Dermis microvascular lymphatic vessel endothelial cell (primary cell): ENCODE results near the gene SDK1. TPM values are rescaled to one million over a fixed set of nuclear protein-coding genes. Genes with fewer than 3 reads are reported as not detected.

Experiments
- DNase-seq, 2 donors: peaks; one replicate each; pipeline versions ENCODE4 v3.0.0 to v3.0.0-alpha.2; 2010; ENCODE audit warnings: low read depth in 2 of 2
- total RNA-seq: library from RNA; depleted of rRNA; stranded (reverse); fragments of >200 nt; gene quantifications from 2 replicates; pipeline ENCODE4 v1.2.1, GENCODE V29; 2014

SDK1 gene
- total RNA-seq, 1 donor from 2014 or later = 0.39 TPM

DNA sequence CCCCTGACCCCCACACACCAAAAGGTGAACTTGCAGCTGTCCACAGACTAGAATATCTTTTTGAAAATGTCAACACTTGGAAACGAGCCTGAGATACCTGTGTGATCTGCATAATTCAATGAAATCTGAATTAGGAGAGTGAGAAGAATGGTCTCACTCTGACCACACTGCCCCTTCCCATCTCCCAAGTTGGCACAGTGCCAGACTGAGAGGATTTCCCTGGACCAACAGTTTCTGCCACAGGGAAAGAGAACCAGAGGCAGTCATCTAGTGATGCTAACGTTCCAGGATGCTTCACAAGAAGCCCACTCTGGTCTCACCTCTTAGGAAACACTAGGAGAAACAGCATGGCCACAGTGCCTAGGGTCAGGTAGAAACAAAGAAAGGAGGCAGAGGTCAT, 479.0 kb downstream of the SDK1 start:
- no peak for DNase-seq

DNA sequence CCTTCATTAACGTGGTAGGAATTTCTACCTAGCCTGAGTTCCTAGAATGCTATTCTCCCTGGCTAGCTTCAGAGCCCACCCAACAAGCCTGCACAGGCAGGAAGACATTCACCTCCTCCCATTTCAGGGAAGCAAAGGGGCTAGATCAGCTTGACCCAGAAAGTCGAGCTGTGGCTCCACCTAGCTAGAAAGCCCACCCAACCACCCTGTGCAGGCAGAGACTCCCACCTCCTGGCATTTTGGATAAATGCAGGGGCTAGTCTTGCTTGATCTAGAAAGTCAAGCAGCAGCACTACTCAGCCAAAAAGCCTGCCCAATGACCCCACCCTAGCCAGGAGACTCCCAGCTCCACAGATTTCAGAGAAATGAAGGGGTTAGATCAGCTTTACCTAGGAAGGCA, 479.5 kb downstream of the SDK1 start:
- DNase-seq = no peak

DNA sequence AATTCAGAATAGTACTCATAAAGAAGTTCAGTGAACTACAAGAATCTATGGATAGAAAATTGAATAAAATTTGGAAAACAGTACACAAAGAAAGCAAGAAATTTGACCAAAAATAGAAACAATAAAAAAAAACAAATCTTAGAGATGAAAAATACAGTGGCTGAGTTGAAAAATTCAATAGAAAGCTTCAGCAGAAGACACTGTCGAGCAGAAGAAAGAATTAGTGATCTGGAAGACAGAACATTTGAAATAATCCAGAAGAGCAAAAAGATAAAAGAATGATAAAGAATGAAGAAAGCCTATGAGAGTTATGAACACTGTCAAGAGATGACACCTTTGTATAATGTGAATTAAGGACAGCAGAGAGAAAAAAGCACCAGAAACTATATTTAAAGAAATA, 480.6 kb downstream of the SDK1 start:
- no peak for DNase-seq

DNA sequence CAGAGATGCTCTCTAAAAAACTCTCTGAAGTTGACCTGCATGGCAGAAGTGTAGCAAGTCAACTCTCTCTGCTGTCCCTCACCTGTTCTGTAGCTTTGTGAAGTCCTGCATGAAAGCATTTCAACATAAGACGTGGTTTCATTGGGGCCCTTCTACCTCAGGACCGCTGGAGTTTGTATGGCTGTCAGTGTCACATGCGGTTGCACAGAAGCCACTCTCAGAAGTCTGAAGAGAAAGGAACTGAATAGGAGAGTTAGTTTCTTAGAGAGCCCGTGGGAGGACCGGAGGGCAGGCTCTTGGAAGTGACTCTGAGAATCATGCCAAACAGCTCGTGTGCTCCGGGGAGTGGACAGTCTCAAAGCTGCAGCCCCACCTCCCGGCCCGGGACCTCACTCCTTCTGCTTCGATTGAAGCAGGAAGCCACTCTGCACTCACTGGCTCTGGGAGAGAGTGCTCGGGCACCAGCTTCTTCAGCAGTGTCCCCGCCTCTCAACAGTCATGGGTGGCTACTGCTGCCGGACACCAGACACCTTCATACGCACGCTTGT, 486.7 kb downstream of the SDK1 start:
- DNase-seq = peak in 1 of 2 donors; percentile 5

DNA sequence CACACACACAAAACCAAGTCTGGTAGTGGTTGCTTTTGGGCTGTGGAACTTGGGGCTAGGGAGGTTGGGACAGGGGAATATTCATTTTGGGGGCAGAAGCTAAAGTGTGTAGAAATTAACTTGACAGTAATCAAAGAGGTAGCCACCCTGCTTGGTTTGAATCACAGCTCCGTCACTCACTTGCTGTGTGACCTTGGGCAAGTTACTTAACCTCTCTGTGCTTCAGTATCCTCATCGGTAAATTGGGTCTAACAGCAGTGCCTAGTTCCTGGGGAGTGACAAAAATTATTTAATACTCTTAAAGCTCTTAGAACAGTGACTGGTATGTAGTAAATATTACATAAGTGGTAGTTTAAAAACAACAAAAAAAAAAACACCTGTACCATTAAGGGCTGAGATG, 489.8 kb downstream of the SDK1 start:
- no peak for DNase-seq

DNA sequence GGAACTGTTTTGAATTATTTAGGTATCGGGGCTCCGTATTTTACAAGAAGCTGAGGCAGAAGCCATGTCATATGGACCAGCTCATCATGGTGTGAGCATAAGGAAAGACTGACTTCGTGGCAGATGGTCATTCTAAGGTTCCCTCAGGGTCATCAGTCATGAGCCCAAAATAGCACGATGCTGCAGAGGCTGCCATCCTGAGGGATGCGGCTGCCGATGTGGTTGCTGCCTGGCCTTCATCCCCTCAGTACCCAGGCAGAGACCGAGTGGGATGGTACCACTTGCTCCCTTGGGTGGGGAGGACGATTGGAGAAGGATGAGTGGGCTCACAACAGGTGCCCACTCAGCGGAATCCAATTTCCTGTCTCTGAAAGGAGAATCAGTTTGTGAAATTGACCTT, 490.3 kb downstream of the SDK1 start:
- no peak for DNase-seq

DNA sequence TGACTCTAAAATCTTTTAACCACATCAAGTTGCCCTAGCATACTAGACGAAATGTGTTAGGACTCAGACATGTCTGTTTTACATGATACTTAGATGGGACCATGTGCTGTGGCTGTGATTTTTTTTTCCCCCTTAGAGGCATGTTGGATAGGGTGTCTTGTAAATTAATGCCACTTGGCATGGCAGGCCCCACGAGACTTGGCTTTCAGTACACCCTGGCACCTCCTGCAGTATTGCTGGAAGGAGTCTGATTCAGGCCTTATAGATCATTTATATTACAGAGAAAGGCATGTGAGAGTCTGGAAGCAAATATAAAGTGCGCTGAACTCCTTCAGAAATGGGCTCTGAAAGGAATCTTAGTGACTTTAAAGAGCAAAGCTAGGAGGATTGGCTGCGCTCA, 494.1 kb downstream of the SDK1 start:
- DNase-seq = no peak

DNA sequence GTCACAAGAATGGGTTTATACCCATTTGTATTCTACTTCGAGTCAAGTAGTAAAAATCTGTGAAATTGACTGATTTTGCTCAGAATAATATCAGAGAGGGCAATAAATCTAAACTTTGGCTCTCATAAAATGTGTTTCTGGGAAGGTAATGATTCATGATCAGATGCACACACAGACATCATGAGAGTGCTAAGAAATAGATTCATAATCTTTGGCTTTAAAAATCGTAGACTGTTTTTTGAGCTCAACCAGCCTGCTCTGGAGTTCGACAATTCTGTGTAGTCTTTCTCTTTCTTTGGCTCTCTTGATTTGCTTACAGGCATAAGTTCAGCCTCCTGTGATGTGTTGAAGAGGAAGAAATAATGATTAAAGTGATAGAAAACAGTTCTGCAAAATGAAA, 494.7 kb downstream of the SDK1 start:
- no peak for DNase-seq

DNA sequence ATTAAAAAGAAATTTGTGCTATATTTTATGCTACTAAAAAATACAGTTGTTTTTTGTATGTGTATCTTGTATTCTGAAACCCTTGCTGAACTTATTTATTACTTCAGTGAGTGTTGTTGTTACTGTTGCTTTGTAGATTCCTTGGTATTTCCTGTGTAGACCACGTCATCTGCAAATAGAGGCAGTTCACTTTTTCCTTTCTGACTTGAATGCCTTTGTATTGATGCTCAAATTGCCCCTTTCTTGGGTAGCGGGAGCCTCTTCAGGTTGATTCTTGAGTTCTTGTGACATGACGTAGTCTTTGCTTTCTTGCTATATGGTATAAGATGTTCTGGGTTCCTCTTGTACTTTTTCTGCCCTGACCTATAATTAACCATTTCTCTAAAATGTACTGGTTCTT, 504.1 kb downstream of the SDK1 start:
- peak in 1 of 2 donors; percentile 77 for DNase-seq

DNA sequence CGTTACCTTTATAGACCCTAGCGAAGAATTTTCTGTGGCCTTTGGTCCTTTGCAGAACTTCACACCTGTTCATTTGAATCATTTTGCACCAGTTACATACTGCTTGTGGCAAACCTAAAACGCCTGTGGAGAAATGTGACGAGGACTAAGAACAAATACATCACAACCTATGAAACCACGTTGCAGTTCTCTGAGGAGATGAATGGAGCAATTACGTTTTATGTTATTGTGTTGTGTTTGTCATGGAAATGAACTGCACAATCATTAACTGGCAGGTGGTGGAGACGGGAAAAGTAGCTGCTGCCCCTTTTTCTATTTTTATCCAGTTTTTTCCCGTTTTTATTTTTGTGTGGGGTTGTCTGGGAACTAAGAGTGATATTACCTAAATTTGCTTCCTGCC, 505.5 kb downstream of the SDK1 start:
- DNase-seq = no peak

DNA sequence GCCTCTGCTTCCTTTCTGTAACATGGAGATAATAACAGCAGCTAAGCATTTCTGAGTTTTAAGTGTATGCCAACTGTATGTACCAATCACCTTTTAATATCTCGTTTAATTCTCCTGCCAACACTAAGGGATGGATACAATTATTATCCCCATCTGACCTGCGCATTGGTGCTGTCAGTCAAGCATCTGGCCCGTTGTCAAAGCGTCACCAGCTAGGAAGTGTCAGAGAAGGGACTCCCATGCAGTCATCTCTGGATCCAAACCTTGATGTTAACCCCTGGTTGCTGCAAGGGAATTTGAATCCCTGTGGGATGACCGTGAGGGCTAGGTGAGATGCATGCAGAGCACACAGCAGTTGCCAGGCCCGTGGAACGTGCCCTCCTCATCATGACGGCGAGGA, 506.8 kb downstream of the SDK1 start:
- no peak for DNase-seq

DNA sequence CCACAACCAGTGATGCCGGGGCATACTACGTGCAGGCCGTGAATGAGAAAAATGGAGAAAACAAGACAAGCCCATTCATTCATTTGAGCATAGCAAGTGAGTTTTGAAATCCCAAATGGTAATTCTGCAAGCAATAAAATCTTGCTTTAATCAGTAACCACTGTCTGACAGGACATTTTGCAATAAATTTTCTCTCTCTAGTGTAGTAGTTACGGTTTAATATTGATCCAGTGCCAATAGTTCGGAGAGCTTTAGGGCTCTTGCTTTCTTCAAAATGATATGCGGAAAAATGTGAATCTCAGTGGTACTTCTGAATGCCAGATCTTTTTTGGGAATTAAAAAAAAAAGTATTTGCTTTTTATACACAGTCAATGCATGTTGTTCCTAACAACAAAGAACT, 520.4 kb downstream of the SDK1 start:
- no peak for DNase-seq

DNA sequence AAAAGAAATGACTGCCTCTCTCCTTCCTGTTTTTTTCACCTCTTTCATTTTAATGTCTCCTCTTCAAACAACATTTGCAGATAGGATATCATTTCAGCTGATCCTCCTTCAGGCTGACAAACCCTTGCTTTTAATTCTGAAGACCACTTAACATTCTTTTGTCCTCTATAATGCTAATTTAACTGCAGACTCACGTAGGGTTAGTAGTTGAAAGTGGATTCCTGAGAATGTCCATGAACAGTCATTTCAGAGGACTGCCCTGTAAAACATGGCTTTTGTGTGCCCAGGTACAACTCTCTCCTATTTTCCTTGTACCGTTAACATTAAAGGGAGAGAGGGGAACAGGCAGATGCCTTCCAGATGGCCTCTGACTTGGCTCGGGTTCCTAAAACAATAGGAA, 524.4 kb downstream of the SDK1 start:
- no peak for DNase-seq

DNA sequence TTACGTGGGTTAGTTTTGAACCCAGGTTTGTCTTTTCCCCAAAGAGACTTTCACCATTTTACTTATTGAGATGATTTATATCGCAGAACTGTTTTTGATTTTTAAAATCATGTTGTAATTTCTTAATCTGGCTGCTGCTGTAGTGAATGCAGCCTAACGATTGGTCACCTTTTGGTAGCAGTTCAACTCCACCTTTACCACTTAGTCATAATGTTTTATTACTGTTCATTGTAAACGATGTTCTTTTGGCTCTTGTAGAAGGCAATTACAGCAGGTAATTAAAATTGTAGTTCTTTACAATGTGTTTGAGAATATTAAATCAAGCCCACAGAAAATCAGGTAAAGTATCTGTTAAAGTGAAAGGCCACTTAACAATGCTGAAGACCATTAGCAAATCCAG, 531.1 kb downstream of the SDK1 start:
- no peak for DNase-seq

DNA sequence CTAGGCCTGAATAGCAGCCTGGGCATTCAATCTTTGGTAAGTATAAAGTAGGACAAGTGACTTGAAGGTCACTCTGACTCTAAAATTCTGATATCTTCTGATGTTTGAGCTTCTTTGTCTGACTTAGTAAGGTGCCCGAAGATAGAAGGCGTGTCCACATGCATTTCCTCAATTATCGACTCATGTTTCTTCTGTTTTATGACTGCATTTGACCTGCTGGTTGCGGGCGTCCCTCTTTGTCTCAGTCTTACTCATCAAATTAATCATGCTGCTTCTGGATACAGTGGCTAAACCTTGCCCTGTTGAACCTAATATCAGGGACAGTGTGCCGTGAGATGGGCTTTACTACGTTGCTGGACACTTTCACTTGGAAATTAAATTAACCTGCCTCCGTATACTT, 534.1 kb downstream of the SDK1 start:
- DNase-seq = peak in 1 of 2 donors; percentile 11

DNA sequence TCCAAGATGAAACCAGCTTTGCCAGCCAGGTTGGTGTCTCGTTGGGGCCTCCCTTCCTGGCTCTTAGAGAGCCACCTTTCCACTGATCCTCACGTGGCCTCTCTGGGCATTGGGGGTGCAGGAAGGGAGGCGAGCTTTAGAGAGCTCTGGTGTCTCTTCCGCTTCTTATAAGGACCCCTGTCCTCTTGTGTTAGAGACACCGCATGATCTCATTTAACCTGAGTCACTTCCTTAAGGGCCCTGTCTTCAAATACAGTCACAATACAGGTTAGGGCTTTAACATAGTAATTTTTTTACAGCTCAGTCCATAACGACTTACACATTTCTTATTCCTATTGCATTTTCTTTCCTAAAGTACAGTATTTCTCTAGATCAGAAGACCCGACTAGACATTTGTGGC, 535.8 kb downstream of the SDK1 start:
- DNase-seq = peak in 1 of 2 donors; percentile 25

DNA sequence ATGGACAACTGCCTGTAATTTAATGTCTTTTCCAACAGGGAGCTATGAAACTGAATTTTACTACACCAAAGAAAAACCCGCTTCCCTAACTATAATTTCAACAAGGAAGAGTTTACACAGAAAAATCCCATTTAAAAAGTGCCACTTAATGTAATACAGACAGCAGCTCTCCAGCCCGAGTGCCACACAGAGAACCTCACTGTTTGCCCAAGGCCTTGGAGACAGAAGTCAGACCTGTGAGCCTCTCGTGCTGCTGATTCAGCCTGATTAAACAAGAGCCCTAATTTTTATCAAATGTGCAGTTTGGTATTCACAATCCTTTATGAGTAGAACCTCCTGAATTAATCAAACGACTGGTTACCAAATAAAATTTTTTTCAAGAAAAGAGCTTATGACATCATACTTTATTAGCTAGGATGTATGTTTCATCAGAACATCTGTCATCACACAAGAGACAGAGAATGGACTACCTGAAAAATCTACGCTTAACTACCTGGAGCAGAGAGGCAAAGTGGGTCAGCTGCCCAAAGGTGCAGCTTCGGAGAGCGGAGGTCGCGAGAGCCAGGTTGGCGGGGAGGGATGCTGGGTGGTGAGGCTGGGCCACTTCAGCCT, 543.6 kb downstream of the SDK1 start:
- no peak for DNase-seq

DNA sequence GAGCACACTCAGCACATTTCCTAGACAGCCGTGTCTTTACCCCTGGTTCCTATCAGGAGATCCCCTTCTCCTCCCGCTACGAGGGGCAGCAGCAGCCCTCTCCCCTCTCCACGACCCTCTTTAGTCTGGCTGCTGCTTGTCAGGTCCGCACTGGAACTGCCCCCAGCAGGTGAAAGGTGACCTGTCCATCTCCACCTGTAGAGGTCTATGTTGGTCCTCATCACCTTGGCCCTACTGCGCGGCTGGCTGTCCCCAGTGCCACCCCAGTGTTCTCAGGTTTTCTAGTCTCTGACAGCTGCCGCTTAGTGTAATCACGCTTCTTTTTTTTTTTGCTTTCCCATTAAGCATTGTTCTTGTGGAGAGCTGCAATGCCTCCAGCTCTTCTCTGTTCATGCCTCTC, 545.7 kb downstream of the SDK1 start:
- no peak for DNase-seq

DNA sequence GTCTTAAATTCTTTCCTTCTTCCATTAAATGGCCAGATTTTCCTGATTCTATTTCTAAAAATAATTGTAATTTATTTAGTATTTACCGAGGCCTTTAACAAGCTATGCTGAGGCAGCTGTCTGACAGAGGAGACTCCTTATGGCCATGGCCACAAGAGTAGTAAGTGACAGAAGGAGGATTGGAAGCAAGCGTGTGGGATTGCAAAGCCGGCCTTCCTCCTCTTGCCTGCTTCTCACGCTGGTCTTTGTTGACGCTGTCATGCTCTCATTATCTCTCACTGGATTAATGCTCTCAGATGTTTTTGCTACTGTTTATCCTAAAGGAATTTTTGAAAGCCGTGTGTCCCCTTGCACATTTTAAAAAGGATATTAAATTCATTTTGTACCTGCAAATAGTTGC, 546.3 kb downstream of the SDK1 start:
- DNase-seq = no peak

DNA sequence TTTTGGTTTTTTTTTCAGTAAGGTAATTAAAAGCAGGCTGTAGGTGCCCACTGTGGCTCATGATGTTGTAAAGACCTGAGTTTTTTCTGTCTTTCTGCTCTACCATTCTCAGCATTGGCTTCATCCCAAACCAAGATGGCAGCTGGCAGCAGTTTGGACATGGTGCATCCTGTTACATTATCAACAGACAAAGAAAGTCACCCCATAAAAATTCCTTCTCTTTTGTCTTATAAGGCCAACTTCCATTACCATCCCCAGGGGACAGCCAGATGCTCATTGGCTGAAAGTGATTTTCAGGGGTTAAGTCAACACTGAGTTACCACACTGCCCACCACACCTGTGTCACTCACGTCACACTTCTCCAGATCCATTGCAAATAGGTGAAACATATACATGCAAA, 558.4 kb downstream of the SDK1 start:
- DNase-seq = no peak

DNA sequence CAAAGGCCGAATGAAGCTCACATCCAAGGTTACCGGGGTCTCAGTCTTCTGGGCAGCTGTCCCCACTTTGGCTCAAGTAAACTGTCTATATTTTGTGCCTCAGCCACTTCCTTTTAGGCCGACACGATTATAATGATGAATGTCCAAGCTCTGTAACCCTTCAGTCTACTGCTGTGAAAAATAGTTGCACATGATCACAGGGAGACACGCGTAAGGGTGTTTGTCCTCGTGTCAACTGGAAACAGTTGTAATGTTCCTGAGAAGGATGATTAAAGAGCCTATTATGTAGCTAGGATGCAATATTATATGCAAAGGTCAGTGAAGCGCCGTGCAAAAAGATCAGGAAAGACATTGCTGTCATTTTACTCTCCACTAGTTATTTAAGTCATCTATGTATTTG, 559.9 kb downstream of the SDK1 start:
- no peak for DNase-seq

DNA sequence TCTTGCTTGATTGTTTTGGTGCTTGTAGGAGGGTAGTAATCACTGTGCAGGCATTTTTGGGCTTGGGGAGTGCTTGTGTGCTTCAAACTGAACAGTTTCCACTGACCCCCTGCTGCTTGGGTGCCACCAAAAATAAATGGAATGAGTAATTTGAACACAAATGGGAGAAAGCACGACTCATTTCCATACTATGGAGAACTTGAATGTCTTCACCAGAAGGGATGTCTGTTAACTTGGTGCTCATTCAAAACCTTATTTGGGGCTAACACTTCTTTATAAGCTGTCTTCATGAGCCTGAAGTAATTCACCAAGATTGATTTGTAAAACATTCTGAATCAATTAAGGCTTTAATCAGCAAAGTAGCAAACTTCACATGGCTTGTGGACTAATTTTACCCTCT, 560.3 kb downstream of the SDK1 start:
- no peak for DNase-seq

DNA sequence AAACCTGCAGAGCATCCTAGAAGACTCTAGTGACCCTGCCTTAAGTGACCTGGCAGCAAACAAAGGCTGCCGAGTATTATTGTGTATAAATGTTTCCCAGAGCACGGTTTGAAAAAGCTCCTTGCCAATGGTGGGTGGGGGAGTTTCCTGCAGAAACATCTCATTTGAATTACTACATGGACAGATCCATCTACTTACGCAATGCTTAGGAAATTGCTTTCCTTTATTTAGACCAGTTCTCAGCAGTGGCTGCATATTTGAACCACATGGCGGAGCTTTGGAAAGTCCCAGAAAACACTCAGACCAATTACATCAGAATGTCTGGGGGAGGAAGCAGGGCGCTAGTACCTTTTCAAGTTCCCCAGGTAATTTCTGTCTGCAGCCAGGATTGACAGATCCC, 560.9 kb downstream of the SDK1 start:
- DNase-seq = peak in 1 of 2 donors; percentile 57

DNA sequence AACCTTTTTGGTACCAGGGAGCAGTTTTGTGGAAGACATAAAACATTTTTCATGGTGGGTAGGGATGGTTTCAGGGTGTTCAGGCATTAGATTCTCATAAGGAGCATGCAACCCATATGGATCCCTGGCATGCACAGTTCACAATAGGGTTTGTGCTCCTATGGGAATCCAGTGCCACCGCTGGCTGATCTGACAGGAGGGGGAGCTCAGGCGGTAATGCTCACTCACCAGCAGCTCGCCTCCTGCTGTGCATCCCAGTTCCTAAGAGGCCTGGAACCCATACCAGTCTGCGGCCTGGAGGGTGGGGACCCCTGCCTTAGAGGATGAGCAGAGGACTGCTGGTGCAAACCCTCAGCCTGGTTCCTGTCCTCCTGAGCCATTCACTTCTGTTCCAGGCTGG, 561.7 kb downstream of the SDK1 start:
- DNase-seq = no peak
